ENCODE data around the gene HNRNPH3.
"Not testable (repeated sequence)": the region's sequence is repeated elsewhere in the genome, so short reads cannot be mapped to it uniquely, and the experiment has no call there.

Gene HNRNPH3, protein sequence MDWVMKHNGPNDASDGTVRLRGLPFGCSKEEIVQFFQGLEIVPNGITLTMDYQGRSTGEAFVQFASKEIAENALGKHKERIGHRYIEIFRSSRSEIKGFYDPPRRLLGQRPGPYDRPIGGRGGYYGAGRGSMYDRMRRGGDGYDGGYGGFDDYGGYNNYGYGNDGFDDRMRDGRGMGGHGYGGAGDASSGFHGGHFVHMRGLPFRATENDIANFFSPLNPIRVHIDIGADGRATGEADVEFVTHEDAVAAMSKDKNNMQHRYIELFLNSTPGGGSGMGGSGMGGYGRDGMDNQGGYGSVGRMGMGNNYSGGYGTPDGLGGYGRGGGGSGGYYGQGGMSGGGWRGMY

DNA sequence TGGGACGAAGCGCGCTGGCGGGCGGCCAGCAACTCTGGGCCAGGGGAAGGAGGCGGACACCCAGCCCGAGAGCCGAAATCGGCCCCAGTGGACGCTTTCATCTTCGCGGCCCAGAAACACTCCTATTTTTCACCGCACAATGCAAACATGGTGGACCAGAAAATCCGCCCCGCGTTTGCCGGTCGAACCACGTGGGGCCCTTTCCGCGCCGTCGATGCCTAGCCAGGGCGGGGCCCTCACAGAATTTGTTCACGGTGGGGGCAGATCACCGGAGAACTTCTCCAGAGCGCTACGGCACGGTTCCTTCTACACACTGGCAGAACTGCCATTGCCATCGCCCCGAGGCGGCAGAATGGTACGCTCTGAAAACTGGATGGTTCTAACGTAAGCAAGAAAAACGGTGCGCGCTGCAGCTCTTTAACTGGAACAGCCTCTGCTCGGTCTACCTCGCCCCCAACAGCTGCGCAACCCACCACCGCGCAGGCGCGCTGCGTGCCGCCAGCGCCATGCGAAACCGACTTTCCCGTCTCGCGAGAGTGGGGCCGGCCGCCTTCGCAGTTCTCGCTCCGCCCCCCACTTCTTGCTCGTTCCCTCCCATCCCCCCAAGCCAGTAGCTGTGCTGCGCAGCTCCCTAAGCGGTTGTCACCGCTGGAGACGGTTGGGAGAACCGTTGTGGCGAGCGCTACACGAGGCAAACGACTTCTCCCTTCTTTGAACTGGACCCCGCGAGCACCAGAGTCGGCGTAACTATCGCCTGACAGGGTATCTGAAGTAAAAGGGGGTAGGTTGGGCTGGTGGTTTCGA lies at the start of gene HNRNPH3:
HNRNPH3 (plus strand) TSS at position 610 of the 804 bp plus-strand sequence. CDS start 5,158 bp downstream, outside the sequence.
- peak within 1 kb of the TSS; percentile 89 for H3K4me3 ChIP-seq (ENCODE audit: low read length)
- TF ChIP-seq ZNF274 (IDR thresholded peaks at IDR 0.05; ENCODE audit: low read depth, low read length) = no peak

DNA sequence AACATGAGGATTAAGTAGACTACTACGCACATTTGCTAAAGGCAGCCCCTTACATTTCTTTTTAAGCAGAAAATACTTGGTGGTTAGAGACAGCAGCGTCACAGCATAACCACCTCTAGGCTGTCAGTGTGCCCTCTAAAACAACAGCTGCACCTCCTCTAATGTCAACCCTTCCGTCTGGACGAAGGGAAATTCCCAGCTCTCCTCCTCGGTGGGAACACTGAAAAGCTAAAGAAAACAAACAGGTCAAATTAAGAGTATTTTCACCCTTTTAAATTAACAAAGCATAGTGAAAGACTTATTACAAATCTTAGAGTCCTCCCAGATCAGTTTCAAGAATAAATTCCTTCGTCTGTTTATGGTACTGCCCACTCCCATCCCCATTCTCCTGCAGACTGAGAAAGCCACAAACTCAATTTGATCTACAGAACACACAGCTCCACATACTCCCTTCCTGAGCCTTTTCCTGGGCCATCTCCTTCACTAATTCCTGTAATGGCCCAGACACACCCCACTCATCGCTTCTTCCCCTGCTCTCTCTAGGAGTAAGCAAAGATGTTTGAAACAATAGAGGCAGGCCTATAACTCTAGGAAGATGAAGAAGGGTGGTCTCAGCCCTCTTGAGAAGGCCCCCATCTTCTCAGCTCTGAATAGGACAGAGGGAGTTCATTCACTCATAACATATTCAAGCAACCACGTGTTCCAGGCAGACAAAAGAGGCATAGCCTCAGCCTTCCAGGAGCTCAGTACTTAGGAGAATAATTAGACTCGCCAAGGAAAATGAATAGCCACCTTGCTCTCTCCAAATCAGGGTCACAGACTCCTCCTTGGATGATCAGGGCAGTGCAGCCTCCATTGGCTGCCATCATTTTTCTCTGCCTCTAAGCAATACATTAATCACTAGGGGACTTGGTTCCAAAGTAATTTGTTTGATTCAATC lies 47.5 kb upstream of the HNRNPH3 start:
- no peak for TF ChIP-seq ZNF274 (IDR thresholded peaks at IDR 0.05; ENCODE audit: low read depth, low read length)
- H3K4me3 ChIP-seq (ENCODE audit: low read length) = no peak overlapping the region

DNA sequence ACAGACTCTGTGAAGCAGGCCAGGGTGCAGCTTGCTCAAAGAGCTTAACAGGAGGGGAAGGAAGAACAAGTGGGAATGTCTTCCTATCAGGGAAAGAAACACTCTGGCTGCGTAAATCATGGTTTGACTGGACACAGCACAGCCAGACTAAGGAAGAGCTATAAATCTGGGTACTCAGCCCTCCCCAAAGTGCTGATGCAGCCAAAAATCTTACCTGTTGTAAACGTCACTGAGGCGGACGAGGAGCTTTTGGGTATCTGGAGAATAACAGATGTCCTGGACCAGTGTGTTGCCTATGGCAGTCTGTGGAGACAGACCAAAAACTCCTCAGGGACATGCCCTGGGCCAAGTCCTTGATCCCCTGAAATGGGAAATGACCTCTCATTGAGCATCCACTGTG lies 43.1 kb upstream of the HNRNPH3 start:
- no peak overlapping the region for H3K4me3 ChIP-seq (ENCODE audit: low read length)
- TF ChIP-seq ZNF274 (IDR thresholded peaks at IDR 0.05; ENCODE audit: low read depth, low read length) = no peak

DNA sequence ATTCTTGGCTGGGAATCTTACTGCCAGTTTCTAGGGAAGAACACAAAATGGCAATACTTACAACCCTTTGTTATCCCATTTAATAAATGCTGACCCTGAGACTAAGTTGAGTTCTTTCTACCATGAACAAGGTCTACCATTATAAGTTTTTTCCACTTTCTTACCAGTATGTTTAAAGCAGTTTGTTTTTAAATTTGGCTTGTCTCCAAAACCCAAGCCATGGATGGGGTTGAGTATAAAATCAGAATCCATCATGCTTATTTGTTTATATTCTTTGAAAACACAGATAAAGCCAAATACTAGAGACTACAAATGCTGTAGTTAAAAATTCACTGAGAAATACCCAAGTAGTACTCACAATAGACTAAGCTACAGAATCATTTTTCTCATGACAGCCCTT lies 41.1 kb upstream of the HNRNPH3 start:
- H3K4me3 ChIP-seq (ENCODE audit: low read length) = no peak overlapping the region
- TF ChIP-seq ZNF274 (IDR thresholded peaks at IDR 0.05; ENCODE audit: low read depth, low read length) = no peak

DNA sequence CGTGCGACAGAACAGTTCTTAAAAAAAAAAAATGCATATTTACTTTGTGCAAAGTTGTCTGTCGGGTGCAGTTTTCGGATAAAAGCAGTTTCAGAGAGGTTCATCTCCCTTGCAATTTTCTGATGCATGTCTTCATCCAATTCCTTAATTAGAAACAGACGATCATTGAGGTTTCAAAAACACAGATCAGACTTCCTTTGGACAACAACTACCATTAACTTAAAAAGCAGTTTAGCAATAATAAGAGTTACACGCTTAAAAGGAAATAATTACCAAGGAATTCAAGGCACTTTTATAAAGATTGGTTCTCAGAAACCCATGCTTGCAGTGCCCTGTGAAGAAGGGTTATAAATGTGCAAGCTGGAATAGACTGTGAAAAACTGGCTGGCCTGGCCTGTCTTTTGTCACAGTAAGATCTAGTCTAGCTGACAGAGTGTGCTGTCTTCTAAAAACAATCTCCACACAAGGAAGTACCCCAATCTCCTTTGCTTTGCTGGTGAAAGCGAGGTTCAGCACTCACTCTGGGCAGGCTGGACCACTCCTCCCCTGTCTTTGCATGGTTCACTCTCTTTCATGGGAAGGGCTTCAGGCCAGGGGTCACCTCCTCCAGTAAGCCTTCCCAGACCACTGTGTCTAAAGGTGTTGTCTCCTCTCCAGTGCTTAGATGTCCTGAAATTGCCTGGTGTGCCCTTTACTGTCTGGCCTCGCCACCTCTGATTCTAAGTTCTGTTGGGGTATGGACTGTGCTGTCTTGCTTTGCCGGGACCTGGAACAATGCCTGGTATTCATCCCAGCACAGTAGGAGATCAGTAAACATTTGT lies 34.8 kb upstream of the HNRNPH3 start:
- no peak for TF ChIP-seq ZNF274 (IDR thresholded peaks at IDR 0.05; ENCODE audit: low read depth, low read length)
- no peak overlapping the region for H3K4me3 ChIP-seq (ENCODE audit: low read length)

DNA sequence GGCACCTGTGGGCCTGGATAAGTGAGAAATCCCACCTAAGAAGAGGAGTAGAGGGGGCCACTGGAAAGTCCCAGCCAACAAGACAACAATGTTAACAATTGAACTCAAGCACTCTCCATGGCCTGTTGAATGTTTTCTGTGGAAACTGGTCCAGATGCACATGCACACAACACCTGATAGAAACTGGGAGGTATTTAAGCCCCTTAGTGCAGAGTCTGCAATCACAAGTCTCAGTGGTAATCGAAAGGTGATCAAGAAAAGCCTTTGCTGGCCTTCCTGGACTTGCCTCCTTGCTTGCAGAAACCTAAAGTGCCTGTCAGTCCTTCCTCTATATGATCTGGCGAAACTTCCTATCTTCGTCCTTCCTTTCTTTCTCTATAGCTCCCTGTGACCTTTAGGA lies 30.6 kb upstream of the HNRNPH3 start:
- H3K4me3 ChIP-seq (ENCODE audit: low read length) = no peak overlapping the region
- no peak for TF ChIP-seq ZNF274 (IDR thresholded peaks at IDR 0.05; ENCODE audit: low read depth, low read length)

DNA sequence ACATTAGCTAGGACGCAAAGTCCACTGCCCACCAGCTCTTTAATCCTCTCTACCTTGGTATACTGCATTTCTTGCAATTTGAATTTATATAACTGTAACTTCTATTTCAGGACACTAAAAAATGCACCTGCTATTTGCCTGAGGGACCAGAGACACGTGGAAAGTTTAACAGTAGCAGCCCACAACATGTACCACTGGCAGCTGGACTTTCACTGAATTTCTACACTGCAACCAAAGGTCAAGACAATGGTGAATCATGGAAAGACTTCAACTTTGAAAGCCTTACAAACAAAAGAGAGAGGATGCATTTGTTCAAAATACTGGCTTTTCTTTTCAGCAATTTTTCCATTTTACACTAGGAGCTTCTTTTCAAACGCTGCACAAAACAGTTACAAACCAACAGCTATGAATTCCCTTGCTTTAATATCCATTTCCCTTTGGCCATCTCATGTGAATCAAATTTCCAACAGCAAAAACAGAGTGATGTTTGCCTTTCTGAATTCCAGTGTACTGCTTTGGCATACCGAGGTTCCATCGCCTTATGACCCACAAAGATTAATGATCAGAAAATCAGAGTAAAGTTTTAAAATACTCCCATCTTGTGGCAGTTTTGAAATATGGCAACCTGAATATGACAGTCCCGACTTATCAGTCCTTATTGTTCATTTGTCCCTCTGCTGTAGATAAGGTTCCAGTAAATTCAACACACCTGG lies 29.9 kb upstream of the HNRNPH3 start:
- H3K4me3 ChIP-seq (ENCODE audit: low read length) = no peak overlapping the region
- no peak for TF ChIP-seq ZNF274 (IDR thresholded peaks at IDR 0.05; ENCODE audit: low read depth, low read length)

DNA sequence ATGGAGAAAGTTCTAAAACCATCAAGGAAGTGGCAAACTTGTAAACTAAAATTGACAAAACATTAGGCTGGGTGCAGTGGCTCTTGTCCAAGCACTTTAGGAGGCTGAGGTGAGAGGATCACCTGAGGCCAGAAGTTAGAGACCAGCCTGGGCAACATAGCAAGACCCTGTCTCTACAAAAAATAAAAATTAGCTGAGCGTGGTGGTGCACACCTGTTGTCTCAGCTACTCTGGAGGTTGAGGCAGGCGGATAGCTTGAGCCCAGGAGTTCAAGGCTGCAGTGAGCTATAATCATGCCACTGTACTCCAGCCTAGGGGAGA lies 29.4 kb upstream of the HNRNPH3 start:
- H3K4me3 ChIP-seq (ENCODE audit: low read length) = no peak overlapping the region

DNA sequence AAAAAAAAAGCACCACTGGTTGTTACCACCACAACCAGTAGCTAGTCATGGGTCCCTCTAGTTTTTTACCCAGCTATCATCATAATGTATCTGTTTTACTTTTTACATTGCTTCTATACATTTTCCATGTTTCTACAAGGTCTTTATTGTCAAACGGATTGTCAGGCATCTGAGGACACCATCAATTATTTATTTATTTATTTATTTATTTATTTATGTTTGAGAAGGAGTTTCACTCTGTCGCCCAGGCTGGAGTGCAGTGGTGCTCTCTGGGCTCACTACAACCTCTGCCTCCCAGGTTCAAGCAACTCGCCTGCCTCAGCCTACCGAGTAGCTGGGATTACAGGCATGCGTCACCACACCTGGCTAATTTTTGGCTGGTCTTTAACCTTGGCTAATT lies 29.0 kb upstream of the HNRNPH3 start:
- H3K4me3 ChIP-seq (ENCODE audit: low read length) = no peak overlapping the region
- TF ChIP-seq ZNF274 (IDR thresholded peaks at IDR 0.05; ENCODE audit: low read depth, low read length) = no peak

More for the DNA sequence above, 29.4 kb upstream of the HNRNPH3 start:
- TF ChIP-seq ZNF274 (IDR thresholded peaks at IDR 0.05; ENCODE audit: low read depth, low read length) = no peak

DNA sequence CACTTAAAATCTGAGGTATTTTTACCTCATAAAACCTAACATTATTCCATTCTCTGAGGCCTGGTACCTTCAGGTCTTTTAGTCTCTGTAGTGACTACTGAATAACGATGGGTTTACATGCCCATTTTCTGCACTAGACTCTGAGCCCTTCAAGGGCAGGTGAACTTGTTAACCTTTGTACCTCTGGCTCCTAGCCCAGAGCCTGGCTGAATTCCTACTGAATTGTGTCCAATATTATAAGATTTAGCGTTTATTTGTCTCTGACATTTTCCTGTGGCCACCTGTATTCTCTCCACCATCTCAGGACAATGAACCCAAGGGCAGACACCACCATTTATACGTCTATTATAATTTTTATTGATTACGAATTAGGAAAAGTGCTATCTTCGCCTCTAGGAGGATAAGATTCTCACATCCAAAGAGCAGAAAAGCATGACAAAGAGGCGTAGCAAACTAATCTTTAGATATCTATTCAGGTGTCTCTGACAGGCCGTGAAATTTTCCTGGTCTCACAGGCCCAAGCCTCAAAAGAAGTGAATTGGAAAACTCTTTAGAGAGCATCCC lies 27.9 kb upstream of the HNRNPH3 start:
- TF ChIP-seq ZNF274 (IDR thresholded peaks at IDR 0.05; ENCODE audit: low read depth, low read length) = no peak
- H3K4me3 ChIP-seq (ENCODE audit: low read length) = no peak overlapping the region

DNA sequence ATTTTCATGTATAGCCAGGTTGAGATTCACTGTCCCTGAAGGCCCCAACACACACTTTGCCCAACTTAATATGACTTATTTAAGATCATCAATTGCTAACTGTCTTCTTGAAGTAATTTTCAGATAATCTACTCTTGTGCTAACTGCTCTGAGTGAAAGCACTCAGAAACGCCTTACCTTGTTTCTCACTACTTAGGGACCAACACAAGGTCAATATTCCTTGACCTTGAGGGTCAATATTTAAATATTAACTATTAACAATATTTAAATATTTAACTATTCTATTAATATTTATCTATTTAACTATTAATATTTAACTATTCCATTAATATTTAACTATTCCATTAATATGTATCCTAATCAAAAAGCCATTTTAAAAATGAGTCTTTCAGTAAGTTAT lies 26.0 kb upstream of the HNRNPH3 start:
- no peak overlapping the region for H3K4me3 ChIP-seq (ENCODE audit: low read length)
- TF ChIP-seq ZNF274 (IDR thresholded peaks at IDR 0.05; ENCODE audit: low read depth, low read length) = no peak

DNA sequence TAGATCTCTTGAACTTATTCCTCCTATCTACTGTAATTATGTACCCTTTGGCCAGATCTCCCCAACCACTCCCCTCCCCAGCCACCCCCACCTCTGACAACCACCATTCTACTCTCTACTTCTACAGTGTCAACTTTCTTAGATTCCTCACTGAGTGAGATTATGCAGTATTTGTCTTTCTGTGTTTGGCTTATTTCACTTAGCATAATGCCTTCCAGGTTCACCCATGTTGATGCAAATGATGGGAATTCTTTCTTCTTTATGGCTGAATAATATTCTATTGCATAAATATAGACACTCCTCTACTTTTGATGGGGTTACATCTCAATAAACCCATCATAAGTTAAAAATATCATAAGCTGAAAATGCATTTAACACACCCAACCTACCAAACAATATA lies 21.3 kb upstream of the HNRNPH3 start:
- H3K4me3 ChIP-seq (ENCODE audit: low read length) = no peak overlapping the region
- no peak for TF ChIP-seq ZNF274 (IDR thresholded peaks at IDR 0.05; ENCODE audit: low read depth, low read length)

DNA sequence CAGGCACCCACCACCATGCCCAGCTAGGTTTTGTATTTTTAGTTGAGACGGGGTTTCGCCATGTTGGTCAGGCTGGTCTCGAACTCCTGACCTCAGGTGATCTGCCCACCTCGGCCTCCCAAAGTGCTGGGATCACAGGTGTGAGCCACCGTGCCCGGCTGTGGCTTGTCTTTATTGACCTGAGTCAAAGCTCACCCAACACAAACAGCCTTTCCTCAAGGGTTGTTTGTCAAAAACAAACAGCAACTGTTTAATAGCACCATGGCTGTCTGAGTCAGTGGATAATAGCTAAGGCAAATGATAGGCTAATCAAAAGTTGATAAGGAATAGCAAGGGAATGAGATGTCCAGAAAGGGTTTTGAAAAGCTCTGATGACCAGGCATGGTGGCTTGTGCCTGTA lies 16.9 kb upstream of the HNRNPH3 start:
- not testable (repeated sequence) for H3K4me3 ChIP-seq (ENCODE audit: low read length)
